ENCODE data around the gene ABCE1.
"Not testable (repeated sequence)": the region's sequence is repeated elsewhere in the genome, so short reads cannot be mapped to it uniquely, and the experiment has no call there.

ABCE1 gene

GRCh38 chr4:145102619-145103018, 4.5 kb downstream of the ABCE1 start:
- DNase-seq, result no peak

DNA sequence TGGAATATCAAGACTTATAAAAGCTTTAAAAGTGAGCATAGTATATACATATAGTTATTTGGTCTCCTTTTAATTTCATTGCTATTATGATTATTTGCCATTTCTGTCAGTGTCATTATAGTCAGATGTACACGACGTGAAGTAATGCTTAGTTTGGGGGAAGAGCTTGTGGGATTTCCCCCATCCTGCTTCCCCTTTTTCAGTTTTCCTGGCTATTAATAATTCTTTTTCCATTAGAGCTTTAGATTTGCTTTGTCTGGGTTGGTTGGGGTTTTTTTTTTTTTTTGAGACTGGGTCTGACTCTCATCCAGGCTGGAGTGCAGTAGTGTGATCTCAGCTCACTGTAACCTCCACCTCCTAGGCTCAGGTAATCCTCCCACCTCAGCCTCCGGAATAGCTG, 5.4 kb downstream of the ABCE1 start:
- DNase-seq, result no peak

GRCh38 chr4:145107126-145107525, 9.0 kb downstream of the ABCE1 start:
- no peak for DNase-seq

DNA sequence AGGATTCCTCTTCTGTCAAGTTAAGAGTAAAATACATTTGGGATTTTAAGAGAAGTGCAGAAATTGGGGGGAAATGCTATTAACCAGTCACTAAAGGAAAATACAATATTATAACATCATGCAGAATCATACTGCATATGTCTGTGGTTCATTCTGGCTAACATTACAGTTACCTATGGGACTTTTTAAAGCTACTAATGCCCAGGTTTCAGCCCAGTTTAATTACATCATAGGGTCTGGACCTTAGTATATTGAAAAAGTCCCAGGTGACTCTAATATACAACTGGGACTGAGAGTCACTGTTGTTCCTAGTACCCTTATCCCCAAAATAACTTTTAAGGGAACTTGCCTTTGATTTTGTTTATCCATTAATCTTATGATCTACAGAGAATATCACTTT, 10.0 kb downstream of the ABCE1 start:
- no peak for DNase-seq

DNA sequence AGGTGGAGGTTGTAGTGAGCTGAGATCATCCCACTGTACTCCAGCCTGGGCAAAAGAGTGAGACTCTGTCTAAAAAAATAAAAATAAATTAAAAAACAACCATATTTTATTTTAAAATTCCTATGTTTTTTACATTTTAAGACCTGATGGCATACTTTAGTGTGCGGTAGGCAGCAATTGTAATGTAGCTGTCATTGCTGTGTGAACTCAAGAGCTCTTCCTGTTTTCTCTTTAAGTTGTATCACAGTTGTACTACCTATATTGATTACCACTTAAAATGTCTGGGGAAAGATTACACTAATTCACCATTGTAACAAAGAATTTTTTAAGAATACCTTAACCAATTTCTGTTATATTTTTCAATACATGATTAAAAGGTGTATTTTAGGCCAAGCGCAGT, 27.3 kb downstream of the ABCE1 start:
- DNase-seq, result no peak

- DNase-seq, result no peak
These were observed 32.0 kb downstream of the ABCE1 start for GRCh38 chr4:145130130-145130529.

- no peak for DNase-seq
These were observed 32.8 kb downstream of the ABCE1 start for GRCh38 chr4:145130788-145131399.

DNA sequence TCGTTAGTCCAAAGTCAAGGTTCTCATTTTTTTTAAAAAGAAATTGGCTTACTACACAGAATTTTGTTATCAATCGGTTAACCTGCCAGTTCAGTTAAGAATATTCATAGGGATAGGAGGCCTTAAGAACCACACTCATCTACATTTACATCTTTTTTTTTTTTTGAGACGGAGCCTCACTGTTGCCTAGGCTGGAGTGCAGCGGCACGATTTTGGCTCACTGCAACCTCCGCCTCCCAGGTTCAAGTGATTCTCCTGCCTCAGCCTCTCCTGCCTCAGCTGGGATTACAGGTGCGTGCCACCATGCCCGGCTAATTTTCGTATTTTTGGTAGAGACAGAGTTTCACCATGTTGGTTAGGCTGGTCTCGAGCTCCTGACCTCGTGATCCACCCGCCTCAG, 33.7 kb downstream of the ABCE1 start:
- no peak for DNase-seq

- DNase-seq, result peak in 5 of 56 donors; percentile 1 to 11 (median 4)
These were observed 34.5 kb downstream of the ABCE1 start for GRCh38 chr4:145132511-145133098.

GRCh38 chr4:145136219-145136618, 38.1 kb downstream of the ABCE1 start:
- DNase-seq, result not testable (repeated sequence)

- no peak for DNase-seq
These were observed 50.9 kb downstream of the ABCE1 start for GRCh38 chr4:145148980-145149379.

DNA sequence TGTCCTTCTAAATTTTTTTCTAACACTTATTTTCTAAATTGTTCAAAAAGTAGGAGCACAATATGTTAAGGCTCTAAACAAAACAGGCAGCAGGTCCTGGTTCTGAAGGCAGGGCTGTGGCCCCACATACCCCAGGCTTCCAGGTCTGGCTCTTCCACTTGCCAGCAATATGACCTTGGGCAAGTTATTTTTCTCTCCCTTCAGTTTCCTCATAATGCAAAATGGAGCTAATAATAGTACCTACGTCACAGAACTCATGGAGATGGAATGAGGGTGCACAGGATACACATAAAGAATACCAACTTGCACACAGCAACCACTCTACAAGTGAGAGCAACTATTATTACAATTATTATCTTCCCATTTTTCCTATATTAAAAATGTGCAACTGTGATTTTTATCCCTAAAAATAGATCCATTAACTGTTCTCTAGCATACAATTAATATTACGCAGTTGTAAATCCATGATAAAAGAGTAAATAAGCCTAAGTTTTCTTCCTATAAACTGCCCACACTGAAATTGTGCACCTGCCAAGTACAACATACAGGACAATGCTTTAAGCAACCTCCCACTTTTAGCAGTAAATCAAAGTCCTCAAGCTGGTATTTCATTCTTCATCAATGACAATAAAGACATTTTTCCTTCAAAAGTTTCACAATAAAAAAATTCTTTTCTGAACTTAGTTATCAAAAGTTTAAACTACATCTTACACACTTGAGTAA, 55.2 kb downstream of the ABCE1 start:
- no peak for DNase-seq

GRCh38 chr4:145153904-145154298, 55.8 kb downstream of the ABCE1 start:
- DNase-seq, result no peak

DNA sequence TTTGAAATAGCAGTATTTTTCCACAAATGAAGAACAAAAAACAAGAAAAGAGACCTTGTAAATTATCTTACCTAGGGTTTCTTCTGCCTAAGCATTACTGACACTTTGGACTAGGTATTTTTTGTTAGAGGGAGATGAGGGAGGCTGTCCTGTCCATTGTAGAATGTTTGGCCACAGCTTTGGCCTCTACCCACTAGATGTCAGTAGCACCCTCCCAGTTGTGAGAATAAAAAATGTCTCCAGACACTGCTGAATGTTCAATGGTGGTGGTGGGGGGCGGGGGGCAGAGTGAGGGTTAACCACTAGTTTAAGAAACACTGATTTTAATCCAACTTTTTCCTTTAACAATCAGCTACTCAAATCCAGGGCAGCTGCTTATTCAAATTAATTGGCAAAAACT, 56.5 kb downstream of the ABCE1 start:
- peak in 5 of 56 donors; percentile 4 to 21 (median 5) for DNase-seq

GRCh38 chr4:145155268-145155870, 57.3 kb downstream of the ABCE1 start:
- no peak for DNase-seq

GRCh38 chr4:145156986-145157385, 58.9 kb downstream of the ABCE1 start:
- no peak for DNase-seq

GRCh38 chr4:145161549-145161948, 63.4 kb downstream of the ABCE1 start:
- no peak for DNase-seq

DNA sequence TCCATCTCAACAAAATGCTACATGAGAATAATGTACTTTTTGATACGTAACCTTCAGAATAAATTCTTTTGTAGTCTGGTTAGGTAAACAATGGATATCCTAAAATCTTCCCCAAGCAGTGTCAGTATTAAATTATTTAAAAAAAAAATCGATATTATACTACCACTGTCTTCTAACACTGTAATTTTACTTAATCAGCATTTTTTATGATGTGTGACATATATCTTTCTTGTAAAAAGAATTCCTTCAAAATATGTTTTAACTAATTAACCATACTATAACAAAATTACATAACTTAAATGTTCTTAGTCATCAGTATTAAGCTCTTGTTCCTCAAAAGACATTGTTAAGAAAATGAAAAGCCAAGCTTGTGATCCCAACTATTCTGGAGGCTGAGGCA, 69.8 kb downstream of the ABCE1 start:
- DNase-seq, result no peak

- DNase-seq, result no peak
These were observed 70.6 kb downstream of the ABCE1 start for GRCh38 chr4:145168581-145169187.

GRCh38 chr4:145170223-145170622, 72.1 kb downstream of the ABCE1 start:
- no peak for DNase-seq

DNA sequence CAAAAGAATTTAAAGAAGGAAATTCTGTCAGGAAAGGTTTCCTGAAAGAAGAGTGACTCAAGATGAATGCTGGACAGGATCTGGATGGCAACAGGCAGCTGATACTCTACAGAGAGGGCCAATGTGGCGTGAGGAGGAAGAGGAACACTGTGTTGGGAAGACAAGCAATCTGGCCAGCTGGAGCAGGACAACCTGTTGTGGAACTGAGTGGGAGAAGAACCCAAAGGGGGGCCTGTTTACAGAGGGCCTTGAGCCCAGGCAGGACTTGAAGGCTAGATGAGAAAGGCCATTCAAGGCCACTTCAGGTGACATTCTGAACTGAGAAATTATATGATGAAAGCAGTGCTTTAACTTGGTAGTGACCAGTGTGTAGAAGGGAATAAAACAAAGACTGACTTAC, 73.8 kb downstream of the ABCE1 start:
- DNase-seq, result no peak

All from nucleus accumbens (tissue), 56 donors.